MM.1S (cell line): Measurements from ENCODE around the gene GART.

Experiments used
- DNase-seq: peaks from one replicate; pipeline ENCODE4 v3.0.0-alpha.2; 2015
- H2AFZ ChIP-seq: fragments of 300-600 bp; sonication (generic); 2 replicates; pipeline ENCODE4 v1.6.0; 2016; ENCODE audit warnings: antibody characterized with exemption, low read length
- H3F3A ChIP-seq: fragments of 300-600 bp; sonication (generic); 2 replicates; pipeline ENCODE4 v1.6.1; 2016; ENCODE audit warnings: mild to moderate bottlenecking, antibody characterized with exemption, low read length, moderate library complexity, mixed read lengths; ENCODE audit not compliant: insufficient read depth
- H3K27ac ChIP-seq: fragments of 300-600 bp; sonication (generic); 2 replicates; pipeline ENCODE4 v1.5.1; 2016; ENCODE audit warnings: mild to moderate bottlenecking, low read length
- H3K27me3 ChIP-seq: fragments of 300-600 bp; sonication (generic); replicated peaks from 2 replicates; pipeline ENCODE4 v1.6.0; 2016; ENCODE audit warnings: low read length; ENCODE audit not compliant: insufficient read depth
- H3K36me3 ChIP-seq: fragments of 300-600 bp; sonication (generic); replicated peaks from 2 replicates; pipeline ENCODE4 v1.6.1; 2016; ENCODE audit warnings: mild to moderate bottlenecking, low read length, mixed read lengths; ENCODE audit not compliant: insufficient read depth
- H3K4me1 ChIP-seq: fragments of 300-600 bp; sonication (generic); 2 replicates; pipeline ENCODE4 v1.6.1; 2016; ENCODE audit warnings: low read length, mixed read lengths
- H3K4me2 ChIP-seq: fragments of 300-600 bp; sonication (generic); 2 replicates; pipeline ENCODE4 v1.6.0; 2016; ENCODE audit warnings: low read depth, low read length
- H3K4me3 ChIP-seq: fragments of 300-600 bp; sonication (generic); 2 replicates; pipeline ENCODE4 v1.5.1; 2016; ENCODE audit warnings: low read length, mixed read lengths
- H3K79me2 ChIP-seq: fragments of 300-600 bp; sonication (generic); 2 replicates; pipeline ENCODE4 v1.6.1; 2016; ENCODE audit warnings: mixed run types, low read length, mixed read lengths
- H3K9ac ChIP-seq: fragments of 300-600 bp; sonication (generic); 2 replicates; pipeline ENCODE4 v1.6.1; 2016; ENCODE audit warnings: low read length, mixed read lengths
- H3K9me2 ChIP-seq: fragments of 300-600 bp; sonication (generic); replicated peaks from 2 replicates; pipeline ENCODE4 v1.6.1; 2016; ENCODE audit warnings: mild to moderate bottlenecking, low read length, mixed read lengths; ENCODE audit not compliant: insufficient read depth
- H3K9me3 ChIP-seq: fragments of 300-600 bp; sonication (generic); replicated peaks from 2 replicates; pipeline ENCODE4 v1.6.1; 2016; ENCODE audit warnings: mild to moderate bottlenecking, low read length, mixed read lengths; ENCODE audit not compliant: insufficient read depth
- H4K20me1 ChIP-seq: fragments of 300-600 bp; sonication (generic); 2 replicates; pipeline ENCODE4 v1.6.1; 2016; ENCODE audit warnings: mild to moderate bottlenecking, low read length, moderate library complexity, mixed read lengths; ENCODE audit not compliant: insufficient read depth
- EZH2 ChIP-seq: fragments of 300-600 bp; sonication (generic); optimal IDR thresholded peaks from 2 replicates; pipeline ENCODE3; 2017; ENCODE audit warnings: low read depth, mild to moderate bottlenecking, antibody characterized with exemption, low read length, mixed read lengths
- EZH2phosphoT487 ChIP-seq: fragments of 300-600 bp; sonication (generic); IDR thresholded peaks from 2 replicates; pipeline ENCODE4 v1.6.1; 2018; ENCODE audit warnings: antibody characterized with exemption, low read length
- TF ChIP-seq, protein P1 (sequence below): fragments of 300-600 bp; sonication (generic); IDR thresholded peaks from 2 replicates; pipeline ENCODE4 v1.5.1; 2016; ENCODE audit warnings: antibody characterized with exemption, low read length, mixed read lengths

Gene GART

DNA sequence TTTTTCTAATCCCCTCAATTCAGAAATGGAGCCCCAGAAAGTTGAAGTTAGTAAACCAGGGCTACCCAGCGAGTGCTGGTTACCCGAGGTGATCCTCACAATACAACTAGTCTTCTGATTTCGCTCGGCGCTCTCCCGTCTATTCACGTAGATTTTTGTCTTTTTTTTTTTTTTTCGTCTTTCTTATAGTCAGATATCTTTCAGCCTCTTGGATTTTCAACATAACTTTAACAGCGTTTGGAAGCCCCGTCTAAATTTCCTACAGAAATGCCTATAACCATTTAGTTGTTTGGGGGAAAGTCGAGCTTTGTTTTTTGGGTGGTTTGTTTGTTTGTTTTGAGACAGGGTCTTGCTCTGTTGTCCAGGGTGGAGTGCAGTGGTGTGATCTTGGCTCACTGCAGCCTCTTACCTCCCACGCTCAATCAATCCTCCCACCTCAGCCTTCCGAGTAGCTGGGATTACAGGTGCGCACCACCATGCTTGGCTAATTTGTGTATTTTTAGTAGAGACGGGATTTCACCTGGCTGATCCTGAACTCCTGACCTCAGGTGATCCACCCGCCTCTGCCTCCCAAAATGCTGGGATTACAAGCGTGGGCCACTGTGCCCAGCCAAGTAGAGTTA, 61.3 kb downstream of the GART start:
- H3K9ac ChIP-seq, result peak overlapping the region; percentile 63
- TF ChIP-seq, protein P1, sequence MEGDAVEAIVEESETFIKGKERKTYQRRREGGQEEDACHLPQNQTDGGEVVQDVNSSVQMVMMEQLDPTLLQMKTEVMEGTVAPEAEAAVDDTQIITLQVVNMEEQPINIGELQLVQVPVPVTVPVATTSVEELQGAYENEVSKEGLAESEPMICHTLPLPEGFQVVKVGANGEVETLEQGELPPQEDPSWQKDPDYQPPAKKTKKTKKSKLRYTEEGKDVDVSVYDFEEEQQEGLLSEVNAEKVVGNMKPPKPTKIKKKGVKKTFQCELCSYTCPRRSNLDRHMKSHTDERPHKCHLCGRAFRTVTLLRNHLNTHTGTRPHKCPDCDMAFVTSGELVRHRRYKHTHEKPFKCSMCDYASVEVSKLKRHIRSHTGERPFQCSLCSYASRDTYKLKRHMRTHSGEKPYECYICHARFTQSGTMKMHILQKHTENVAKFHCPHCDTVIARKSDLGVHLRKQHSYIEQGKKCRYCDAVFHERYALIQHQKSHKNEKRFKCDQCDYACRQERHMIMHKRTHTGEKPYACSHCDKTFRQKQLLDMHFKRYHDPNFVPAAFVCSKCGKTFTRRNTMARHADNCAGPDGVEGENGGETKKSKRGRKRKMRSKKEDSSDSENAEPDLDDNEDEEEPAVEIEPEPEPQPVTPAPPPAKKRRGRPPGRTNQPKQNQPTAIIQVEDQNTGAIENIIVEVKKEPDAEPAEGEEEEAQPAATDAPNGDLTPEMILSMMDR, result no peak
- TF ChIP-seq EZH2phosphoT487, result no peak
- no peak for TF ChIP-seq EZH2
- peak overlapping the region; percentile 86 for H2AFZ ChIP-seq
- peak overlapping the region; percentile 94 for H3K4me2 ChIP-seq
- no peaks in the 10 kb centered on the region for H3K9me3 ChIP-seq
- H3K4me3 ChIP-seq, result peak overlapping the region; percentile 80
- H3K36me3 ChIP-seq, result no peaks in the 10 kb centered on the region
- H3K27ac ChIP-seq, result peak overlapping the region; percentile 27; the same call in 1 of the 2 replicates
- H3K4me1 ChIP-seq, result peaks cover 5% of the 10 kb centered on the region; the same call in 1 of the 2 replicates
- peaks cover 22% of the 10 kb centered on the region for H3F3A ChIP-seq
- H3K9me2 ChIP-seq, result no peaks in the 10 kb centered on the region
- H4K20me1 ChIP-seq, result no peaks in the 10 kb centered on the region
- DNase-seq, result no peak
- no peaks in the 10 kb centered on the region for H3K27me3 ChIP-seq
- H3K79me2 ChIP-seq, result peaks cover 22% of the 10 kb centered on the region

DNA sequence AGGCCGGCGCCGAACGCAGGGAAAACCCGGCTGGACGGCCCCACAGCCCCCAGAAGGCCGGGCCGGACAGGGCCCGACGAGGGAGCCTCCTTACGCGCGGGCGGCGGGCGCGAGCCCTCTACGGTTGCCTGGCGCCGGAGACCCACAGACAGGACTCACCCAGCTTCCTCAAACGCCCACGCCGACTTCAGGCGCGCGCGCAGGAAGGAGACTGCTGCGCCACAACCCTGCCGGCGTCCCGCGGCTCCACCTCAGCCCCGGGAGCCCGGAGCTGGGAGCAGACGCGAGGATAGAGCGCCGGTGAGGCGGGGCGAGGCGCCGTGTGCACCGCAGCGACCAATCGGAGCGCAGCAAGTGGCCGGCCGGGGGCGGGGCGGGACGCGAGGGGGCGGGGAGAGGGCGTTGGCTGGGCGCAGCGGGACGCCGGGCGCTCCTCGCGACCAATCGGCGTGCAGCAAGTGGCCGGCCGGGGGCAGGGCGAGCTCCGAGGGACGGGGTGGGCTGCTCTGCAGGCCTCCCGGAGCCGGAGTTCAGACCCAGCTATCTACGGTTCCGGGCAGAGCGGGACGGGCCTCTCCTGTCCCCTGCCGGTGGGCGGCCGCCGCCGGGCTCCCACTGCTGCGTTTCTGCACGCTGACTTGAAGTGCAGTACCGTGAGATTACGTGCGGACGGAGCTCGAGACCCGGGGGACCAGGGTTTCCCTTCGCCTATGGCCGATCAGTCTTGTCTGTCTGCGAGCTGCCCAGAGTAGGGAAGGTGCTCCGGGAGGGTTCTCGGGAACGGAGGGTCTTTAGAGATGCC, 62.0 kb downstream of the GART start, which contains the start of gene TMEM50B:
TSS of gene TMEM50B (minus strand) at position 296 of the 802 bp plus-strand sequence. CDS start 11,089 bp downstream, outside the sequence.
- Histone ChIP-seq H3K36me3 (no peaks in the 10 kb centered on the region), H3K4me3 (peak within 1 kb of the TSS; percentile 80), H3K9me3 (no peaks in the 10 kb centered on the region), H4K20me1 (no peaks in the 10 kb centered on the region), H3K27me3 (no peaks in the 10 kb centered on the region), H2AFZ (peak within 1 kb of the TSS; percentile 95), H3K79me2 (peaks cover 28% of the 10 kb centered on the region), H3K9me2 (no peaks in the 10 kb centered on the region), H3F3A (peaks cover 22% of the 10 kb centered on the region), H3K4me1 (peaks cover 5% of the 10 kb centered on the region; the same call in 1 of the 2 replicates), H3K4me2 (peak within 1 kb of the TSS; percentile 94), H3K9ac (peak within 1 kb of the TSS; percentile 63), H3K27ac (peak within 1 kb of the TSS; percentile 71; the same call in 1 of the 2 replicates)
- peak; percentile 99 for DNase-seq
- TF ChIP-seq EZH2 (no peak), EZH2phosphoT487 (no peak)
- TF ChIP-seq, protein P1, result peak; percentile 40

DNA sequence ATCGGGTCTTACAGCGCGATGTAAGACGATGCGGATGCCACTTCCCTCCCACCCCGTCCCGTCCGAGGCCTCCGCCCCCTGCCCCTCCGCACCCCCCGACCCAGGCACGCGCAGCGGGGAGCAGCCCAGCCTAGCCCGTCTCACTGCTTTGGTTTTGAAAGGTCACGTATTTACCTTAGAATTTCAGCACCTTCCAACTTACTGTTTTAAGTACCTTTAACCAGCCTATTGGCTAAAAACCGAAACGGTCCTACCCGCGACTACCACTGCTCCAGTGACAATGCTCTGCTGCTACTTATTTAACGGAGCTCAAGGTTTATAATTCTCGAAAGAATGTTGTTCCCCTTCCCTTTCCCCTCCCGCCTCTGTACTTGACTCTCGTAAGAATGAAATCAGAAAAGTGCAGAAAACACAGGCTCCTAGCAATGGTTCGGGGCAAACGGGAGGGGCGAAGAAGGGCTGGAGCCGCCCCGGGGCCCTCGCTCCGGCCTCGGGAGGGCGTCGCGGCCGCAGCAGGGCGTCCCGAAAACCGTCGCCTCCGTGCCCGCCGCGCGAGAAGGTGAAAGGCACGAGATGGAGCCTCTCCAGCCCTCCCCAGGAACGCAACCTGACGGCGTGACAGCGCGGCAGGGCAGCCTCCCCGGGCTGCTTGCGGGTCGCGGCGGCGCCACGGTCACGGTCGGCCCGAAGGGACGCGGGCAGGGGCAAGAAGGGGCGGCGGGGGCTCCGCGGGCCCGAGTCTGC, 62.8 kb downstream of the GART start:
- Histone ChIP-seq H4K20me1 (no peaks in the 10 kb centered on the region), H2AFZ (peak overlapping the region; percentile 95), H3K4me1 (peaks cover 5% of the 10 kb centered on the region; the same call in 1 of the 2 replicates), H3K9me2 (no peaks in the 10 kb centered on the region), H3F3A (peaks cover 22% of the 10 kb centered on the region), H3K4me3 (peak overlapping the region; percentile 80), H3K79me2 (peaks cover 33% of the 10 kb centered on the region), H3K9ac (peak overlapping the region; percentile 56), H3K27me3 (no peaks in the 10 kb centered on the region), H3K9me3 (no peaks in the 10 kb centered on the region), H3K27ac (peak overlapping the region; percentile 71; the same call in 1 of the 2 replicates), H3K4me2 (peak overlapping the region; percentile 81), H3K36me3 (no peaks in the 10 kb centered on the region)
- TF ChIP-seq EZH2, result no peak
- TF ChIP-seq, protein P1, result peak; percentile 20
- no peak for TF ChIP-seq EZH2phosphoT487
- peak; percentile 68 for DNase-seq
